Raji (cell line): ENCODE results near the gene ZNF655.

ENCODE experiments used
- POLR2A ChIP-seq: IDR thresholded peaks from 2 replicates; pipeline ENCODE4 v1.6.1; 2011; ENCODE audit warnings: low read depth, low read length, control low read depth; ENCODE audit not compliant: insufficient read depth

Gene ZNF655

GRCh38 chr7:99621271-99621670 is 62.8 kb downstream of the ZNF655 start:
- no peak for TF ChIP-seq POLR2A

DNA sequence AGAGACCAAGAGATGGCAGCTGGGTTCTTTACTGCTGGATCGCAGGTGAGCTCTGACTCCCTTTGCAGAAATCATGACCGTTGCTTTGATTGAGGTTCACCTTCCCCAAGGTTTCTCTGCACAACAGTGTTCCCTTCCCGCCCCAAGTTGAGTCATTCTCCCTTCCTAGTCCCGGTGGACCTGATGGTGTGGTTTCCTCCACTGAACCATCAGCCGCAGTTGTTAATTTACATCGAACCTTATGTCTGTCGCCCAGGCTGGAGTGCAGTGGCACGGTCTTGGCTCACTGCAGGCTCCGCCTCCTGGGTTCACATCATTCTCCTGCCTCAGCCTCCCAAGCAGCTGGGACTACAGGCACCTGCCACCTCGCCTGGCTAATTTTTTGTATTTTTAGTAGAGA is 64.2 kb downstream of the ZNF655 start:
- no peak for TF ChIP-seq POLR2A

- no peak for TF ChIP-seq POLR2A
These were observed 64.8 kb downstream of the ZNF655 start for GRCh38 chr7:99623091-99623693.

DNA sequence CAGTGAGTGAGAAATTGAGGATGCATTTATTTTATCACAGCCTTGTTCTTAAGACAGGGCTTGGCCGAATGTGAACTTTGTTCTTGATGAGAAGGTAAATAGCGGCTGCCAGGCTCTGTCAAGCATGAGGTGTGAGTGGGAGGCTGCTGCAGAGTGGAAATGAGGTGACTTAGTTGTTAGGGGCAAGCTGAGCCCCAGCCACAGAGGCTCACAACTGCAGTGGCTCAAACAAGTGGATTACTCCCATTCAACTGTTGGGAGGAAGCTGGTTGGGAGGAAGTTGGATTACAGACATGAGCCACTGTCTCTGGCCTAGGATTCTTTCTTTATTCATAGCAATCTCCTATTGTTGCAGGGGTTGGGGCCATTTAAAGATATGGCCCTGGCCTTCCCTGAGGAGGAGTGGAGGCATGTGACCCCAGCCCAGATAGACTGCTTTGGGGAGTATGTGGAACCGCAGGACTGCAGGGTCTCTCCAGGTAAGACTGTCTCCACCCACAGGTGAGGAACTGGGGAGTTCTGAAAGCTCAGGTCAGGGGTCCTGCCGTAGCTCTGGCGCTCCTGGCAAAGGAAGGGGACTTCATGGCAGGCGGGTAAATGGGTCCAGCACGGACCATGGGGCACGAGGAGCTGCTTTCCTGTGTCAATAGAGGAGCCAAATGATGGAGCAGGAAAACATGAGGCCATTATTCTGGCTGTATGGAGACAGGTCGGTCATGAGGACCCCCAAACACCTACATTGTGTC is 65.4 kb downstream of the ZNF655 start:
- TF ChIP-seq POLR2A, result no peak

- no peak for TF ChIP-seq POLR2A
These were observed 66.0 kb downstream of the ZNF655 start for GRCh38 chr7:99624484-99624883.

- no peak for TF ChIP-seq POLR2A
These were observed 66.9 kb downstream of the ZNF655 start for GRCh38 chr7:99625321-99625720.

GRCh38 chr7:99625961-99626360 is 67.5 kb downstream of the ZNF655 start:
- TF ChIP-seq POLR2A, result no peak
